ENCODE measurements around the gene AMIGO1. TPM values are rescaled to one million over a fixed set of nuclear protein-coding genes. Genes with fewer than 3 reads are reported as not detected.

Gene AMIGO1
- polyA plus RNA-seq, 3 donors = 0.05 to 0.26 (median 0.07) TPM

DNA sequence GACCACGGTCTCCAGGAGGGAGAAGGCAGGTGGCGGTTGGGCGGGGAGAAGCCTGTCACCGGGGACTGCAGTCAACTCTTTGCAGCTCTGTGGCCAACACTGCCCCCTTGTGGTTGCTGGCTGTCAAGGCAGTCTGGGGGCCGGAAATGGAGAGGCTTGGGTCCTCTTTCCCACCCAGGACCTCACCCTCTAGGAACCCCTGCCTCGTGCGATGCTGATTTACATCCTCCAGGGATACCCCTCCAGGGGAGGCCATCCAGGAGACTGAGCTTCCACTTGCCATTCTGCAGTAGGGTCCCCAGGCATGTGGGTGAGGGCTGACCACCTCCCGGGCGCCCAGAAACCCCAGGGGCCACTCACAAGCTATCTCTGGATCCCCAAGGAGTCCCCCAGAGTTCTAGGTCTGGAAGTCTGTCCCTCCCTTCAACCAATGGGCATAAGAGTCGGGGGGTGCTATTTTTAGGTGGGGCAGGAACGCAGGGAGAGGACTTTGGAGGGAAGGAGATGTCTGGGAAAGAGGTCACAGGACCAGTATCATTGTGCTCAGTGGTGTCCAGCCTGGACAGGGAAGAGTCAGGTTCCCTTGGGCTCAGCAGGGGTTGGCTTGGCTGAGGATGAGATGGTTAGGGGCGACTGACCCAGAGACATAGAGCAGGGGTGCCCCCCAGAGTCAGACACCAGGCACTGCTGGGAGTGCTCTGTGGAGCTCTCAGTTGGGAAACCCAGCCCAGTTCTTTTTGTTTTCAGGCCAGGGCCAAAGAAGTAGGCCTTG lies 23.0 kb upstream of the AMIGO1 start:
- peak; percentile 69 to 80 (median 77) for DNase-seq
- Histone ChIP-seq H3K4me3 (replicated peaks in 1 of 3; ENCODE audit: low read depth in 2 of 3, low read length in 3 of 3) (peak overlapping the region in 2 of 3 experiments; percentile 13 to 59), H3K9me3 (replicated peaks in 1 of 2; ENCODE audit: control insufficient read depth in 1 of 2, insufficient read depth in 1 of 2, low read length in 2 of 2) (no peaks in the 10 kb centered on the region), H3K79me2 (ENCODE audit: insufficient read depth, low read length) (no peaks in the 10 kb centered on the region), H3K36me3 (replicated peaks in 1 of 2; ENCODE audit: control insufficient read depth in 1 of 2, insufficient read depth in 2 of 2, low read length in 2 of 2) (no peaks in the 10 kb centered on the region), H2AFZ (ENCODE audit: insufficient read depth, low read depth, low read length, poor library complexity, severe bottlenecking) (peak overlapping the region; percentile 86), H3K4me2 (replicated peaks; ENCODE audit: extremely low read depth, low read length, poor library complexity, severe bottlenecking) (peak overlapping the region; percentile 68), H3K27ac (ENCODE audit: low read depth in 1 of 2, low read length in 2 of 2) (no peak overlapping the region), H3K4me1 (ENCODE audit: control insufficient read depth in 1 of 2, insufficient read depth in 2 of 2, low read length in 2 of 2) (peaks cover 10 to 11% of the 10 kb centered on the region in 2 donors), H4K20me1 (ENCODE audit: insufficient read depth, low read length) (no peaks in the 10 kb centered on the region), H3K27me3 (ENCODE audit: control insufficient read depth in 2 of 2, insufficient read depth in 2 of 2, low read length in 2 of 2) (no peaks in the 10 kb centered on the region), H3K9ac (ENCODE audit: insufficient read depth, low read length, poor library complexity, severe bottlenecking) (peak overlapping the region; percentile 11)
- Mint-ChIP-seq H3K27ac (peak overlapping the region in 3 of 7 donors; percentile 2 to 79 (median 27)), H3K27me3 (ENCODE audit: low read depth in 3 of 3) (peaks cover 0 to 5% (median 2%) of the 10 kb centered on the region in 3 donors), H3K4me1 (peaks cover 9% of the 10 kb centered on the region), H3K9me3 (no peaks in the 10 kb centered on the region), H3K36me3 (no peaks in the 10 kb centered on the region), H3K4me3 (peak overlapping the region; percentile 61 to 75)
- WGBS (ENCODE audit: insufficient coverage) = 6% methylated on average over 7 of the region's 12 CpGs
- TF ChIP-seq CTCF (IDR thresholded peaks at IDR 0.05) = peak; percentile 94
- intact Hi-C loops (cut with micrococcal nuclease) = loop anchor here (2.0 to 10.0 kb wide), 4 partner anchors 38 to 270 kb away; partner anchors contain the start of gene CYB561D1 (in 1 of the 2)

DNA sequence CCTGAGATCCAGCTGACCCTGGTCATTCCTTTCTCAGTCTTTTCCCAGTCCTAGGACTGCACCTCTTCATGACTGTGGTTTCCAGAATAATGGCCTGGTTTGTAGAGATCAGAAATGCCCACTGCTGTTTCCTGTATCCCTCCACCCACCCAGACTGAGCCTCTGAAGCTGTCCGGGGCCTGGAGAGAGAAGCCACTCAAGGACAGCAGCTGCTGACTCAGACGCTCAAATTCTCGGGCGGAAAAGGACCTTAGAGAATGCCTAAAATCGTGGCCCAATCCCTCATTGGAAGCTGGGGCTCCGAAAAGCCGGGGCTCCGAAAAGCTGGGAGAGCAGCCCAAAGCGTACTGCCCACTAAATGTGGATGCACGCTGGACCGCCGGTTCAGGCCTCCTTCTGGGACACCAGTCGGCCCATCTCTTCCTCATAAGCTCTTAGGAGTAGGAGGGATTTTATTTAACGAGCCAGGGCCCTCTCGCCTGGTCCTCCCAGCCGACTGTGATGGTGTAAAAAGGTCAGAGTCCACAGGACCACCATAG lies 22.4 kb upstream of the AMIGO1 start:
- Histone ChIP-seq H2AFZ (ENCODE audit: insufficient read depth, low read depth, low read length, poor library complexity, severe bottlenecking) (peak overlapping the region; percentile 86), H3K4me1 (ENCODE audit: control insufficient read depth in 1 of 2, insufficient read depth in 2 of 2, low read length in 2 of 2) (peaks cover 10 to 11% of the 10 kb centered on the region in 2 donors), H3K4me2 (replicated peaks; ENCODE audit: extremely low read depth, low read length, poor library complexity, severe bottlenecking) (peak overlapping the region; percentile 68), H3K36me3 (replicated peaks in 1 of 2; ENCODE audit: control insufficient read depth in 1 of 2, insufficient read depth in 2 of 2, low read length in 2 of 2) (no peaks in the 10 kb centered on the region), H3K9ac (ENCODE audit: insufficient read depth, low read length, poor library complexity, severe bottlenecking) (no peak overlapping the region), H3K27me3 (ENCODE audit: control insufficient read depth in 2 of 2, insufficient read depth in 2 of 2, low read length in 2 of 2) (no peaks in the 10 kb centered on the region), H3K9me3 (replicated peaks in 1 of 2; ENCODE audit: control insufficient read depth in 1 of 2, insufficient read depth in 1 of 2, low read length in 2 of 2) (no peaks in the 10 kb centered on the region), H3K27ac (ENCODE audit: low read depth in 1 of 2, low read length in 2 of 2) (no peak overlapping the region), H3K79me2 (ENCODE audit: insufficient read depth, low read length) (no peaks in the 10 kb centered on the region), H3K4me3 (replicated peaks in 1 of 3; ENCODE audit: low read depth in 2 of 3, low read length in 3 of 3) (peak overlapping the region in 1 of 3 experiments; percentile 59), H4K20me1 (ENCODE audit: insufficient read depth, low read length) (no peaks in the 10 kb centered on the region)
- Mint-ChIP-seq H3K27me3 (ENCODE audit: low read depth in 3 of 3) (peaks cover 0 to 5% (median 2%) of the 10 kb centered on the region in 3 donors), H3K4me3 (no peak overlapping the region), H3K36me3 (no peaks in the 10 kb centered on the region), H3K9me3 (no peaks in the 10 kb centered on the region), H3K4me1 (peaks cover 9% of the 10 kb centered on the region), H3K27ac (no peak overlapping the region)
- intact Hi-C loops (cut with micrococcal nuclease) = loop anchor here (2.0 to 10.0 kb wide), 4 partner anchors 37 to 269 kb away; partner anchors contain the start of gene CYB561D1 (in 1 of the 2)
- TF ChIP-seq CTCF (IDR thresholded peaks at IDR 0.05) = no peak
- 61% methylated on average over 8 of the region's 16 CpGs for WGBS (ENCODE audit: insufficient coverage)
- no peak for DNase-seq

Data from CD14-positive monocyte (primary cell).